Measurements from ENCODE around the gene LSM4. TPM values are rescaled to one million over a fixed set of nuclear protein-coding genes. Genes with fewer than 3 reads are reported as not detected.

The LSM4 gene
- total and polyA plus RNA-seq, 2 of the 13 experiments (the other 11 are each of a cell fraction or from before 2014, with no cell fraction given) = 65.8 to 166 TPM

- 0 out of 2 replicates have a peak, but pooled peaks have one; percentile 56 for TF ChIP-seq ZNF230 (CRISPR knock-in tag; IDR thresholded peaks at IDR 0.05)
- no peak for TF ChIP-seq ZNF235 (CRISPR knock-in tag; IDR thresholded peaks at IDR 0.05; ENCODE audit: borderline replicate concordance)
- TF ChIP-seq DMAP1 (CRISPR knock-in tag; IDR thresholded peaks at IDR 0.05) = peak; percentile 82
- 0 out of 2 replicates have a peak, but pooled peaks have one; percentile 74 for TF ChIP-seq ZNF451 (CRISPR knock-in tag; IDR thresholded peaks at IDR 0.05)
- peak; percentile 71 for TF ChIP-seq RARA (CRISPR knock-in tag; IDR thresholded peaks at IDR 0.05)
- peak; percentile 40; the same call in 1 of the 2 replicates for TF ChIP-seq MEF2D (CRISPR knock-in tag; IDR thresholded peaks at IDR 0.05)
- no peak; the same call in 1 of the 2 replicates for TF ChIP-seq ZNF609 (CRISPR knock-in tag; IDR thresholded peaks at IDR 0.05; ENCODE audit: borderline replicate concordance)
- no peak for TF ChIP-seq MXD3 (CRISPR knock-in tag; IDR thresholded peaks at IDR 0.05)
- 0 out of 2 replicates have a peak, but pooled peaks have one; percentile 15 for TF ChIP-seq CREM (IDR thresholded peaks at IDR 0.05)
- TF ChIP-seq CREM (CRISPR knock-in tag; IDR thresholded peaks at IDR 0.05) = no peak
- no peak for TF ChIP-seq ERF (CRISPR knock-in tag; IDR thresholded peaks at IDR 0.05)
- peak; percentile 22; the same call in 1 of the 2 replicates for TF ChIP-seq ZNF788 (CRISPR knock-in tag; IDR thresholded peaks at IDR 0.05; ENCODE audit: borderline replicate concordance)
- 0 out of 2 replicates have a peak, but pooled peaks have one; percentile 44 for TF ChIP-seq THRA (CRISPR knock-in tag; IDR thresholded peaks at IDR 0.05; ENCODE audit: borderline replicate concordance)
- no peak; the same call in 1 of the 2 replicates for TF ChIP-seq ZBTB25 (CRISPR knock-in tag; IDR thresholded peaks at IDR 0.05)
- TF ChIP-seq RARG (CRISPR knock-in tag; IDR thresholded peaks at IDR 0.05; ENCODE audit: low read depth) = no peak
- peak; percentile 44; the same call in 1 of the 2 replicates for TF ChIP-seq TAF1 (CRISPR knock-in tag; IDR thresholded peaks at IDR 0.05)
- peak; percentile 52 for TF ChIP-seq SOX5 (CRISPR knock-in tag; IDR thresholded peaks at IDR 0.05; ENCODE audit: borderline replicate concordance)
- TF ChIP-seq KDM1A (CRISPR knock-in tag; IDR thresholded peaks at IDR 0.05) = no peak
- TF ChIP-seq YEATS2 (CRISPR knock-in tag; IDR thresholded peaks at IDR 0.05; ENCODE audit: borderline replicate concordance) = peak; percentile 44; the same call in 1 of the 2 replicates
- no peak for TF ChIP-seq ZNF777 (CRISPR knock-in tag; IDR thresholded peaks at IDR 0.05)
- TF ChIP-seq IKZF4 (CRISPR knock-in tag; IDR thresholded peaks at IDR 0.05; ENCODE audit: borderline replicate concordance, low read depth, not compliant biosample characterization) = no peak
These were observed 18.4 kb upstream of the LSM4 start (continued) for GRCh38 chr19:18340990-18341868.
